Keratinocyte (primary cell): ENCODE results near the gene DCLK1.

Experiments
- CTCF ChIP-seq, 3 experiments: IDR thresholded peaks in 1 of 3; conservative IDR thresholded peaks in 1 of 3; optimal IDR thresholded peaks in 1 of 3; 2 replicates in 2 of 3; 3 replicates in 1 of 3; pipeline versions ENCODE3 to v1.5.1; 2011; ENCODE audit warnings: low read length in 3 of 3, mild to moderate bottlenecking in 3 of 3, moderate library complexity in 2 of 3, control low read depth in 1 of 3, inconsistent platforms in 1 of 3; ENCODE audit not compliant: insufficient read depth in 2 of 3; ENCODE audit errors: extremely low read depth in 1 of 3
- EZH2 ChIP-seq: IDR thresholded peaks from one replicate; pipeline ENCODE4 v1.6.1; 2012; ENCODE audit warnings: inconsistent platforms, mild to moderate bottlenecking, low read length, moderate library complexity

DNA sequence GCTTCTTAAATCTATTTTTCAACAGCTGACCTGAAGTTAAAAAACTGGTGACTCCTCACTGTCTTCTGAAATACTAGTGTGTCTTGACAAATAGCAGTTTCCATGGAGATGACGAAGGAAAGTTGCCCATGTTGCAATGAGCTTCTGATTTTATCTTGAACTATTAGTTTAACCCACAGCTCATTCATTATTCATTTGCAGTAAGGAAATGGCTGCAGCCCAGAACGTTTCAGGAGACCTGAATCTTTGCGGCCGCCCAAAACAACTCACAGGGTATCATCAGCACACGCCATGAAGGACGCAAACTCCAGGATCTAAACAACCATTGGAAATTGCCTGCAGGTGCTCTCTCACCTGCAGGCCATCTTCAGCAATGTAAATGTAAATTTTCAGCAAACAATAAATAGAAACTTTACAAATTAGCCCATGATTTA is 142.5 kb downstream of the DCLK1 start:
- TF ChIP-seq CTCF (optimal IDR thresholded peaks at IDR 0.05 in 1 of 3, IDR thresholded peaks at IDR 0.05 in 1 of 3, conservative IDR thresholded peaks at IDR 0.05 in 1 of 3; ENCODE audit: extremely low read depth in 1 of 3, insufficient read depth in 2 of 3, low read length in 3 of 3) (no peak), EZH2 (no peak)
